Measurements from ENCODE around the gene TP53.
A peak's percentile ranks its signal among the peaks of the same experiment; 100 is the strongest.

The TP53 gene

DNA sequence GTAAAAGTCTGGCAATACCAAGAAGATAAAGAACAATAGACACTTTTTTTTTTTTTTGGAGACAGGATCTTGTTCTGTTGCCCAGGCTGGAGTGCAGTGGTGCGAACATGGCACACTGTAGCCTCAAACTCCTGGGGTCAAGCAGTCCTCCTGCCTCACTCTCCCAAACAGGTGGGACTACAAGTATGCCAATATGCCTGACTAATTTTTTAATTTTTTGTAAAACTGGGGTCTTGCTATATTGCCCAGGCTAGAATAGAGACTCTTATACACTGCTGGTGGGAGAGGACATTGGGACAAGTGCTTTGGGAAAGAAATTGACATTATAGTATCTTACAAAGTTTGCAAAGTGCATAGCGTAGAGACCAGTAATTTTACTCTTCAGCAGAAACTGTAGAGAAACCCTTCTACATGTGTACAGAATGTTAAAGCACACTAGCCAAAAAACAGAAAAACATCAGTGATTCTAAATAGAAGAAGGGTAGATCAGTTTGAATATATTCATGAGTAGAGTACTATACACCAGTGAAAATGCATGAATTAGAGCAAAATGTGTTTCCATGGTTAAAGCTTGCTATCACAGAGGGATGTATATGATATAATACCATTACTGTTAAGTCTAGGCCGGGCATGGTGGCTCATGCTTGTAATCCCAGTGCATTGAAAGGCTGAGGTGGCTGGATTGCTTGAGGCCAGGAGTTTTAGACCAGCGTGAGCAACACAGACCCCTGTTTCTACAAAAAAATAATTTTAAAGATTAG lies 10.7 kb upstream of the TP53 start:
- H3K36me3 Mint-ChIP-seq (ENCODE audit: low read depth), result peaks cover 64% of the 10 kb centered on the region

DNA sequence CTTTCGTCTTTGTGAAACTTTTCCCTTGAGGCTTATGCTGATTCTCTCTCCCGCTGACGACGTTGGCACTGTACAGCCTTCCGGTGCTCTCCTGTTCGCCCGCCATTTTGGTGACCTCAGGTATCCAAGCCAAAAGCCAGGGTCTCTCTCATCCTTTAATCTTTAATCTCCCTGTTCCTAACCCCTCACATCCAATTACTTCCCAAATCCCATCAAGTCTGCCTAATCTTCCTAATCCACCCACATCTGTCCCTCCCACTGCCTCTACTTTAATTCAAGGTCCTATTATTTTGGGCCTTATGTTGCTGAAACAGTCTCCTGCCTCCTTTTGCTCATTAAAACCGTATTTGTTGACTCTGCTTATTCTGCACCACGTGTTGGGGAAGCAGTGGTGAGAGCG lies 8.3 kb upstream of the TP53 start:
- no peak overlapping the region for H3K27ac Mint-ChIP-seq
- H3K27me3 Mint-ChIP-seq, result no peaks in the 10 kb centered on the region
- no peaks in the 10 kb centered on the region for H3K4me1 Mint-ChIP-seq (ENCODE audit: low read depth)
- peaks cover 50% of the 10 kb centered on the region for H3K36me3 Mint-ChIP-seq (ENCODE audit: low read depth)
- H3K9me3 Mint-ChIP-seq, result no peaks in the 10 kb centered on the region
- no peak overlapping the region for H3K4me3 Mint-ChIP-seq

More for the DNA sequence above, 10.7 kb upstream of the TP53 start:
- H3K4me3 Mint-ChIP-seq, result no peak overlapping the region
- H3K27ac Mint-ChIP-seq, result no peak overlapping the region
- no peaks in the 10 kb centered on the region for H3K9me3 Mint-ChIP-seq
- no peaks in the 10 kb centered on the region for H3K4me1 Mint-ChIP-seq (ENCODE audit: low read depth)
- peaks cover 3% of the 10 kb centered on the region for H3K27me3 Mint-ChIP-seq

DNA sequence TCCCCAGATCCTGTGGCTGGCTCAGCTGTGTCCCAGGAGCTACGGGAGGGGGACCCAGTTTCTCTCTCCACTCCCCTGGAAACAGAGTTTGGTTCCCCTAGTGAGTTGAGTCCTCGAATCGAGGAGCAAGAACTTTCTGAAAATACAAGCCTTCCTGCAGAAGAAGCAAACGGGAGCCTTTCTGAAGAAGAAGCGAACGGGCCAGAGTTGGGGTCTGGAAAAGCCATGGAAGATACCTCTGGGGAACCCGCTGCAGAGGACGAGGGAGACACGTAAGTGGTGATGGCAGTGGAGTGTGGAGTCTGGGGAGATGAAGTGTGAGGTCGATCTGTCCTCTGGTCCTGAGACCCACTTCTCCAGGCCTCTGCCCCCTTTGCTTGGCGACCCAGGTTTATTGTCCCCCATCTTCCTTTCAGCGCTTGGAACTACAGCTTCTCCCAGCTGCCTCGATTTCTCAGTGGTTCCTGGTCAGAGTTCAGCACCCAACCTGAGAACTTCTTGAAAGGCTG lies 1.6 kb upstream of the TP53 start:
- H3K4me3 Mint-ChIP-seq, result peak overlapping the region; percentile 98

DNA sequence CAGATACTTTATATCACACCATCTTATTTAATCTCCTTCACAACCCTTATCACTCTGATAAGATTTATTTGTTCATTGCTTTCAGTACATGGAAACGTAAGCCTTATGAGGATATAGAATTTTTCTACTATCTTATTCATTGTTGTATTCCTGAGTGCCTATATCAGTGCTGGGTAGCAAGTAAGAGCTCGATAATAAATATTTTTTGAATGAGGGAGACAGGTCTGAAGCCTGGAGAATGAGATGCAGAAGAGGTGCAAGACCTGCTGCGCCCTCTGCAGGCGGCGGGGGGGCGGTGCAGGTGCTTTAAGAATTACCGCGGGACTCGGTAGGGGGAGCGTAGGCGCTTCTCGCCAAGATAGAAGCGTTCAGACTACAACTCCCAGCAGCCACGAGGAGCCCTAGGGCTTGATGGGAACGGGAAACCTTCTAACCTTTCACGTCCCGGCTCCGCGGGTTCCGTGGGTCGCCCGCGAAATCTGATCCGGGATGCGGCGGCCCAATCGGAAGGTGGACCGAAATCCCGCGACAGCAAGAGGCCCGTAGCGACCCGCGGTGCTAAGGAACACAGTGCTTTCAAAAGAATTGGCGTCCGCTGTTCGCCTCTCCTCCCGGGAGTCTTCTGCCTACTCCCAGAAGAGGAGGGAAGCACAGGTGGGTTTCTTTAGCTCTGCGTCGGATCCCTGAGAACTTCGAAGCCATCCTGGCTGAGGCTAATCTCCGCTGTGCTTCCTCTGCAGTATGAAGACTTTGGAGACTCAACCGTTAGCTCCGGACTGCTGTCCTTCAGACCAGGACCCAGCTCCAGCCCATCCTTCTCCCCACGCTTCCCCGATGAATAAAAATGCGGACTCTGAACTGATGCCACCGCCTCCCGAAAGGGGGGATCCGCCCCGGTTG lies 868 bp upstream of the TP53 start, which contains the start of gene WRAP53:
Gene WRAP53 (plus strand): TSS at position 570 of the 900 bp plus-strand sequence. CDS start 172 bp downstream, at position 742.
- Mint-ChIP-seq H3K27ac (peak within 1 kb of the TSS; percentile 99), H3K4me1 (ENCODE audit: low read depth) (peaks cover 42% of the 10 kb centered on the region), H3K9me3 (no peaks in the 10 kb centered on the region), H3K27me3 (no peaks in the 10 kb centered on the region), H3K36me3 (ENCODE audit: low read depth) (peaks cover 42% of the 10 kb centered on the region), H3K4me3 (peak within 1 kb of the TSS; percentile 98)

More for the DNA sequence above, 1.6 kb upstream of the TP53 start:
- Mint-ChIP-seq H3K27ac (peak overlapping the region; percentile 83), H3K9me3 (no peaks in the 10 kb centered on the region), H3K36me3 (ENCODE audit: low read depth) (peaks cover 47% of the 10 kb centered on the region), H3K4me1 (ENCODE audit: low read depth) (peaks cover 38% of the 10 kb centered on the region), H3K27me3 (no peaks in the 10 kb centered on the region)

DNA sequence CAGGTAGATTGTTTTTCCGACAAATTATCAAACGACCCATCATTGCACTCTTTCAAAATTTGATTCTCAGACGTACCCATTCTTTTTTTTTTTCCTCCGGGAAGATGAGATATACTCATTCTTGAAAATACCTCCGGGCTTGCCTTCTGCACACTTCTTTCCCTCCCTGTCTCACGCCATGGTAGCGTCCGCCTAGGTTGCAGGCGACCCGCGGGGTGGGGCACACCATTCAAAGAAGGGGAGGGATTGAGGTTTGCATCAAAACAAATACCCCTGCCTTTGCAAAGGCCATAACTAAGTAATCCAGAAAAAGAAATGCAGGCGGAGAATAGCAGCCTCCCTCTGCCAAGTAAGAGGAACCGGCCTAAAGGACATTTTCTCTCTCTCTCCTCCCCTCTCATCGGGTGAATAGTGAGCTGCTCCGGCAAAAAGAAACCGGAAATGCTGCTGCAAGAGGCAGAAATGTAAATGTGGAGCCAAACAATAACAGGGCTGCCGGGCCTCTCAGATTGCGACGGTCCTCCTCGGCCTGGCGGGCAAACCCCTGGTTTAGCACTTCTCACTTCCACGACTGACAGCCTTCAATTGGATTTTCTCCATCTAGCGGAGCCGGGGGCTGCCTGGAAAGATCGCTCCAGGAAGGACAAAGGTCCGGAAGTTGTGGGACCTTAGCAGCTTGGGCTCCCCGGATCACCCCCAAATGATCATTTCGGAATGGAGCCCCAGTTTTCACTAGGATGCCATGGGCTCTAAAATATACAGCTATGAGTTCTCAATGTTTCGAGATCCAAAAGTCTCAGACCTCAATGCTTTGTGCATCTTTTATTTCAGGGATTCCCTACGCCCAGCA lies 843 bp downstream of the TP53 start:
- peaks cover 47% of the 10 kb centered on the region for H3K4me1 Mint-ChIP-seq (ENCODE audit: low read depth)
- no peaks in the 10 kb centered on the region for H3K9me3 Mint-ChIP-seq
- H3K4me3 Mint-ChIP-seq, result peak overlapping the region; percentile 98
- peaks cover 41% of the 10 kb centered on the region for H3K36me3 Mint-ChIP-seq (ENCODE audit: low read depth)
- H3K27ac Mint-ChIP-seq, result peak overlapping the region; percentile 99
- H3K27me3 Mint-ChIP-seq, result no peaks in the 10 kb centered on the region

DNA sequence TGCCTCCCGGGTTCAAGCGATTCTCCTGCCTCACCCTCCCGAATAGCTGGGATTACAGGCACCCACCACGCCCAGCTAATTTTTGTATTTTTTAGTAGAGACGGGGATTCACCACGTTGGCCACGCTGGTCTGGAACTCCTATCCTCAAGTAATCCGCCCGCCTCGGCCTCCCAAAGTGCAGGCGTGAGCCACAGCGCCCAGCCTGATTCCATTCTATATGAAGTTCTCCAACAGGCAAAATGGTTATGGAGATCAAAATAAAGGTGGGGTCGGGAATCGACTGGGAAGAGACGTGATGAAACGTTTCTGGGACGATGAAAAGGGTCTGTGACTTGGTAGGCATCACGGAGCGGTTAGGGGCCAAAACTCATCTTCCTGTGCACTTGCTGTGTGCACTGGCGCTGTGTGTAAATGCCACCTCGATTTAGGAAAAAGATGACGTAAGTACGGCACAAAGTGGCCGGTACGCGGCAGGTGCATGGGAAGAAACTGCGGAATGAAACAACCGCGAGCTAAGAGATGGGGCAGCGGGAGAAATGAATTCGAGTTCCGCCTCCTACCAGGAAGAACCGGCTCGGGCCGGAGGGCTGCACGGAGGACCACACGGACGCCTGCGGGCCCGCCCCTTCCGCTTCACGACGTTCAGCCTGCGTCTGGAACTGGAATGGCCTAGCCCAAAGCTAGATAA lies 1.6 kb downstream of the TP53 start:
- Mint-ChIP-seq H3K36me3 (ENCODE audit: low read depth) (peaks cover 37% of the 10 kb centered on the region), H3K27ac (peak overlapping the region; percentile 99), H3K4me3 (peak overlapping the region; percentile 98), H3K4me1 (ENCODE audit: low read depth) (peaks cover 47% of the 10 kb centered on the region), H3K27me3 (no peaks in the 10 kb centered on the region), H3K9me3 (no peaks in the 10 kb centered on the region)

DNA sequence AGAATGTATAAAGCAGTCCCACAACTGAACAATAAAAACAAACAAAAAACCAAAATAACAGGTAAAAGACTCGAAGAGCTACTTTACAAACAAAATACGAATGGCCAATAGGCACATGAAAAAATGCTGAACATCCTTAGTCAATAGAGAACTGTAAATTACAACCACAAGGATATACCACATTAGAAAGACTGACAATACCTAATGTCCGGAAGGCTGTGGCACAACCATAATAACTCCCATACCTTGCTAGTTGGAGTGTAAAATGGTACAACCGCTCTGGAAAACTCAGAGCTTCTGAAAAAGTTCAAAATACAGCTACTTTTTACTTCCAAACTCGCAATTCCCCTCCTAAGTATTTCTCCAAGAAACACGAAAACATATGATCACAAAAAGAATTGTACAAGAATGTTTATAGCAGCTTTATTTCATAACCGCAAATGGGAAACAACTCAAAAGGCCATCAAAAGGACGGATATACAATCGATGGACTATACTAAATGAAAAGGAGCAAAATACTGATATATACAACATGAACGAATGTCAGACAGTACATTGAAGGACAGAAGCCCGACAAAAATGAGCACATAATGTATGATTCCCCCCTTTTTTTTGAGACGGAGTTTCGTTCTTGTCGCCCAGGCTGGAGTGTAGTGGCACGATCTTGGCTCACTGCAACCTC lies 2.3 kb downstream of the TP53 start:
- H3K36me3 Mint-ChIP-seq (ENCODE audit: low read depth), result peaks cover 32% of the 10 kb centered on the region

DNA sequence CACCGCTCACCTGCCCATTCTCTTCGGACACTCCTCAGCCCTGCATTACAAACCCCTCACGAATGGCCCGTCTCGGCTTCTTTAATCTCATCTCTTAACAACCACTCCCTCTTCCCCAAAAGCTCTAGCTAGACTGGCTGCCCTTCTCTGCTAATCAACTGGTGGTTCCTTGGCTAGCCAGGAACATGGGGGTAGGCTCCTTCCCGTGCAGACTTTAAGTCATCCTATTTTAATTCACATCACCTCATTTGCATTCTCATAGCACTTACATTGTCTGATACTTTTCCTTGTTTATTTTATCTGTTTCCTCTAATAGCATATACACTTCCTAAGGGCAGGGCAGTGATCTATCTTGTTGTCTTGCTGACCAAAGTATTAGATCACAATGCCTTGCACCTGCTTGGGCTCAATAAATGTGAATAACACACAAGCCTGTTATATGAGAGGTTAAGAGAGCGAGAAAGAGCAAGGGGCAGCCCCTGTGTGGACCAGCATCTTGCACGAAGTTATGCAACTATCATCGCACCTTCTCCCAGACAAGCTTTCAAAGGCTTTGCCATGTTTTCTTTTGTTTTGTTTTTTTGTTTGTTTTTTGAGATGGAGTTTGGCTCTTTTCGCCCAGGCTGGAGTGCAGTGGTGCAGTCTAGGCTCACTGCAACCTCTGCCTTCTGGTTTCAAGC lies 9.8 kb downstream of the TP53 start:
- peaks cover 33% of the 10 kb centered on the region for H3K36me3 Mint-ChIP-seq (ENCODE audit: low read depth)
- peaks cover 5% of the 10 kb centered on the region for H3K9me3 Mint-ChIP-seq
- no peaks in the 10 kb centered on the region for H3K27me3 Mint-ChIP-seq
- H3K4me3 Mint-ChIP-seq, result no peak overlapping the region
- H3K4me1 Mint-ChIP-seq (ENCODE audit: low read depth), result peaks cover 3% of the 10 kb centered on the region
- no peak overlapping the region for H3K27ac Mint-ChIP-seq

More for the DNA sequence above, 2.3 kb downstream of the TP53 start:
- H3K27ac Mint-ChIP-seq, result peak overlapping the region; percentile 99
- H3K4me3 Mint-ChIP-seq, result peak overlapping the region; percentile 98
- no peaks in the 10 kb centered on the region for H3K9me3 Mint-ChIP-seq
- H3K4me1 Mint-ChIP-seq (ENCODE audit: low read depth), result peaks cover 43% of the 10 kb centered on the region
- H3K27me3 Mint-ChIP-seq, result no peaks in the 10 kb centered on the region

DNA sequence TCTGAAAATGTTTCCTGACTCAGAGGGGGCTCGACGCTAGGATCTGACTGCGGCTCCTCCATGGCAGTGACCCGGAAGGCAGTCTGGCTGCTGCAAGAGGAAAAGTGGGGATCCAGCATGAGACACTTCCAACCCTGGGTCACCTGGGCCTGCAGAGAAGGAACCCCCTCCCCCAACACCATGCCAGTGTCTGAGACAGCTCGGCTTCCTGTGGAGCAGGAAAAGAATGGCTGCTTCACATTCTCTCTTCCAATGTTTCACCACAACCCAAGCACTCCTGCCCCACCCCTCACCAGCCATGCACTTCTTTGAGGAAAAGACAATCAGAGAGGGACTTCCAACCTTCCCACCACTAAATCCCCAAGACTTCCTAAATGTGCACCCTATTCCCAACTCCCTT lies 10.8 kb downstream of the TP53 start:
- no peaks in the 10 kb centered on the region for H3K27me3 Mint-ChIP-seq
- peaks cover 5% of the 10 kb centered on the region for H3K9me3 Mint-ChIP-seq
- no peaks in the 10 kb centered on the region for H3K4me1 Mint-ChIP-seq (ENCODE audit: low read depth)
- H3K36me3 Mint-ChIP-seq (ENCODE audit: low read depth), result peaks cover 33% of the 10 kb centered on the region
- H3K27ac Mint-ChIP-seq, result no peak overlapping the region
- H3K4me3 Mint-ChIP-seq, result no peak overlapping the region

DNA sequence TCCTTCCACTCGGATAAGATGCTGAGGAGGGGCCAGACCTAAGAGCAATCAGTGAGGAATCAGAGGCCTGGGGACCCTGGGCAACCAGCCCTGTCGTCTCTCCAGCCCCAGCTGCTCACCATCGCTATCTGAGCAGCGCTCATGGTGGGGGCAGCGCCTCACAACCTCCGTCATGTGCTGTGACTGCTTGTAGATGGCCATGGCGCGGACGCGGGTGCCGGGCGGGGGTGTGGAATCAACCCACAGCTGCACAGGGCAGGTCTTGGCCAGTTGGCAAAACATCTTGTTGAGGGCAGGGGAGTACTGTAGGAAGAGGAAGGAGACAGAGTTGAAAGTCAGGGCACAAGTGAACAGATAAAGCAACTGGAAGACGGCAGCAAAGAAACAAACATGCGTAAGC lies 12.4 kb downstream of the TP53 start:
- Mint-ChIP-seq H3K4me3 (no peak overlapping the region), H3K36me3 (ENCODE audit: low read depth) (peaks cover 44% of the 10 kb centered on the region), H3K4me1 (ENCODE audit: low read depth) (no peaks in the 10 kb centered on the region), H3K27me3 (no peaks in the 10 kb centered on the region), H3K27ac (no peak overlapping the region), H3K9me3 (peaks cover 5% of the 10 kb centered on the region)

DNA sequence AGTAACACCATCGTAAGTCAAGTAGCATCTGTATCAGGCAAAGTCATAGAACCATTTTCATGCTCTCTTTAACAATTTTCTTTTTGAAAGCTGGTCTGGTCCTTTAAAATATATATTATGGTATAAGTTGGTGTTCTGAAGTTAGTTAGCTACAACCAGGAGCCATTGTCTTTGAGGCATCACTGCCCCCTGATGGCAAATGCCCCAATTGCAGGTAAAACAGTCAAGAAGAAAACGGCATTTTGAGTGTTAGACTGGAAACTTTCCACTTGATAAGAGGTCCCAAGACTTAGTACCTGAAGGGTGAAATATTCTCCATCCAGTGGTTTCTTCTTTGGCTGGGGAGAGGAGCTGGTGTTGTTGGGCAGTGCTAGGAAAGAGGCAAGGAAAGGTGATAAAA lies 14.1 kb downstream of the TP53 start:
- H3K27me3 Mint-ChIP-seq, result no peaks in the 10 kb centered on the region
- H3K9me3 Mint-ChIP-seq, result peaks cover 5% of the 10 kb centered on the region
- H3K36me3 Mint-ChIP-seq (ENCODE audit: low read depth), result peaks cover 54% of the 10 kb centered on the region
- no peak overlapping the region for H3K4me3 Mint-ChIP-seq
- H3K27ac Mint-ChIP-seq, result no peak overlapping the region
- H3K4me1 Mint-ChIP-seq (ENCODE audit: low read depth), result no peaks in the 10 kb centered on the region

DNA sequence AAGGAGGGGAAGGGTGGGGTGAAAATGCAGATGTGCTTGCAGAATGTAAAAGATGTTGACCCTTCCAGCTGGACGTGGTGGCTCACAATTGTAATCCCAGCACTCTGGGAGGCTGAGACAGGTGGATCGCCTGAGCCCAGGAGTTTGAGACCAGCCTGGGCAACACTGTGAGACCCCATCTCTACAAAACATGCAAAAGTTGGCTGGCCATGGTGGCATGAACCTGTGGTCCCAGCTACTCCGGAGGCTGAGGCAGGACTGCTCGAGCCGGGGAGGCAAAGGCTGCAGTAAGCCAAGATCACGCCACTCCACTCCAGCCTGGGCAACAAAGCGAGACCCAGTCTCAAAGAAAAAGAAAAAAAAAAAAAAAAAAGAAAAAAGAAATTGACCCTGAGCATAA lies 18.8 kb downstream of the TP53 start:
- no peaks in the 10 kb centered on the region for H3K27me3 Mint-ChIP-seq
- no peak overlapping the region for H3K4me3 Mint-ChIP-seq
- no peaks in the 10 kb centered on the region for H3K9me3 Mint-ChIP-seq
- no peaks in the 10 kb centered on the region for H3K4me1 Mint-ChIP-seq (ENCODE audit: low read depth)
- H3K27ac Mint-ChIP-seq, result no peak overlapping the region
- peaks cover 39% of the 10 kb centered on the region for H3K36me3 Mint-ChIP-seq (ENCODE audit: low read depth)
